NK-92 treated with Interleukin-12 subunit alpha and Interleukin-12 subunit beta, amount 100 ng/mL, for 24 hours (cell line): Measurements from ENCODE around the gene ZC3H6.
"Not testable (repeated sequence)": the region's sequence is repeated elsewhere in the genome, so short reads cannot be mapped to it uniquely, and the experiment has no call there.

Experiments used
- DNase-seq: peaks from one replicate; lab custom pipeline; 2025; lab: John Stamatoyannopoulos, UW

Gene ZC3H6

GRCh38 chr2:112277596-112278220, 2.3 kb downstream of the ZC3H6 start:
- no peak for DNase-seq

GRCh38 chr2:112282066-112282465, 6.7 kb downstream of the ZC3H6 start:
- DNase-seq = not testable (repeated sequence)

GRCh38 chr2:112283535-112283934, 8.1 kb downstream of the ZC3H6 start:
- DNase-seq = not testable (repeated sequence)

- DNase-seq = no peak
Measured at GRCh38 chr2:112290088-112290487, 14.7 kb downstream of the ZC3H6 start.

GRCh38 chr2:112290648-112291047, 15.3 kb downstream of the ZC3H6 start:
- no peak for DNase-seq

GRCh38 chr2:112293636-112294401, 18.4 kb downstream of the ZC3H6 start:
- DNase-seq = no peak

- DNase-seq = no peak
Measured at GRCh38 chr2:112295407-112296078, 20.1 kb downstream of the ZC3H6 start.

- DNase-seq = no peak
Measured at GRCh38 chr2:112296407-112296806, 21.0 kb downstream of the ZC3H6 start.

GRCh38 chr2:112301171-112301584, 25.8 kb downstream of the ZC3H6 start:
- no peak for DNase-seq

GRCh38 chr2:112301973-112302372, 26.6 kb downstream of the ZC3H6 start:
- no peak for DNase-seq

GRCh38 chr2:112304298-112304941, 29.0 kb downstream of the ZC3H6 start:
- DNase-seq = no peak

- DNase-seq = no peak
Measured at GRCh38 chr2:112305132-112305531, 29.7 kb downstream of the ZC3H6 start.

GRCh38 chr2:112310906-112311305, 35.5 kb downstream of the ZC3H6 start:
- no peak for DNase-seq

GRCh38 chr2:112311932-112312331, 36.5 kb downstream of the ZC3H6 start:
- DNase-seq = no peak

- DNase-seq = no peak
Measured at GRCh38 chr2:112312821-112313220, 37.4 kb downstream of the ZC3H6 start.

- DNase-seq = no peak
Measured at GRCh38 chr2:112314856-112315255, 39.5 kb downstream of the ZC3H6 start.

- no peak for DNase-seq
Measured at GRCh38 chr2:112317303-112318158, 42.1 kb downstream of the ZC3H6 start.

- no peak for DNase-seq
Measured at GRCh38 chr2:112318515-112318914, 43.1 kb downstream of the ZC3H6 start.

GRCh38 chr2:112321375-112322320, 46.3 kb downstream of the ZC3H6 start:
- no peak for DNase-seq

GRCh38 chr2:112322919-112323318, 47.5 kb downstream of the ZC3H6 start:
- DNase-seq = no peak
